K562 (cell line): ENCODE results near the gene GPR183. TPM values are rescaled to one million over a fixed set of nuclear protein-coding genes. Genes with fewer than 3 reads are reported as not detected.

Source experiments
- ATAC-seq: fragments of 200-7000 bp; cut with Tn5 transposase; 3 replicates; pipeline ENCODE4 v1.9.1; 2020; ENCODE audit warnings: moderate library complexity
- BruUV-seq: library from RNA; stranded (reverse); fragments of 400-500 nt; replicated peaks from 2 replicates; lab custom pipeline; 2021; lab: Mats Ljungman, UMichigan
- CTCF ChIA-PET: fragments of 300-600 bp; formaldehyde crosslinking; extraction: SDS; loops from one replicate; lab custom pipeline; 2021; ENCODE audit warnings: low intra/inter-chr PET ratio; lab: Yijun Ruan, JAX
- POLR2A ChIA-PET: fragments of 300-600, 350-650 bp; sonication (Branson Sonifier 250); formaldehyde crosslinking; extraction: SDS; loops from one replicate; lab custom pipeline; 2021; ENCODE audit warnings: antibody characterized with exemption, inconsistent platforms; lab: Yijun Ruan, JAX
- DNase-seq, 4 experiments: peaks; one replicate each; pipeline versions ENCODE4 v3.0.0 to v3.0.0-alpha.2; 2011 to 2018; ENCODE audit warnings: low spot score in 3 of 4, mixed read lengths in 3 of 4; ENCODE audit errors: extremely low read depth in 1 of 4
- FAIRE-seq: peaks from 2 replicates; lab custom pipeline; 2011; peaks lifted over from hg19 to GRCh38; lab: Jason Lieb, UNC
- H2AFZ ChIP-seq: 2 replicates; pipeline ENCODE4 v1.6.0; 2011; ENCODE audit warnings: low read depth, low read length, control low read depth, inconsistent platforms
- H3K27ac ChIP-seq: fragments of 200-600 bp; 3 replicates; pipeline ENCODE4 v1.8.0; 2011; ENCODE audit warnings: low read depth, mild to moderate bottlenecking, control low read depth, inconsistent platforms, low read length, moderate library complexity, mixed read lengths; ENCODE audit errors: extremely low read depth
- H3K27me3 ChIP-seq, 2 experiments: fragments of 300-600 bp in 1 of 2; 2 replicates in 1 of 2; 3 replicates in 1 of 2; pipeline versions ENCODE4 v1.6.0 to v1.8.0; 2011; ENCODE audit warnings: inconsistent platforms in 2 of 2, low read length in 2 of 2, mild to moderate bottlenecking in 1 of 2, mixed read lengths in 1 of 2, moderate library complexity in 1 of 2; ENCODE audit not compliant: control insufficient read depth in 2 of 2, insufficient read depth in 2 of 2
- H3K36me3 ChIP-seq: fragments of 300-600 bp; 3 replicates; pipeline ENCODE4 v1.8.0; 2011; ENCODE audit warnings: mild to moderate bottlenecking, low read length, inconsistent platforms; ENCODE audit not compliant: control insufficient read depth, insufficient read depth
- H3K4me1 ChIP-seq, 2 experiments: fragments of 200-600 bp in 1 of 2; replicated peaks in 1 of 2; 2 replicates in 1 of 2; 3 replicates in 1 of 2; pipeline versions ENCODE4 v1.5.1 to v1.8.0; 2011; ENCODE audit warnings: inconsistent platforms in 2 of 2, low read length in 2 of 2, mild to moderate bottlenecking in 1 of 2, mixed read lengths in 1 of 2, moderate library complexity in 1 of 2; ENCODE audit not compliant: control insufficient read depth in 2 of 2, insufficient read depth in 2 of 2
- H3K4me2 ChIP-seq: 2 replicates; pipeline ENCODE4 v1.6.1; 2011; ENCODE audit warnings: low read length, control low read depth, inconsistent platforms, mixed read lengths; ENCODE audit not compliant: insufficient read depth
- H3K4me3 ChIP-seq: fragments of 200-600 bp; sonication (generic), shearing (Covaris generic); 2 replicates; pipeline ENCODE4 v1.5.1; 2016; ENCODE audit warnings: control low read depth, inconsistent platforms
- H3K79me2 ChIP-seq: fragments of 200-600 bp; 3 replicates; pipeline ENCODE4 v1.8.0; 2011; ENCODE audit warnings: low read length, inconsistent platforms; ENCODE audit not compliant: control insufficient read depth, insufficient read depth
- H3K9ac ChIP-seq, 2 experiments: 2 replicates each; pipeline versions ENCODE4 v1.6.0 to v1.6.1; 2011; ENCODE audit warnings: low read depth in 2 of 2, low read length in 2 of 2, control low read depth in 1 of 2, inconsistent platforms in 1 of 2, mild to moderate bottlenecking in 1 of 2, mixed read lengths in 1 of 2; ENCODE audit not compliant: insufficient read depth in 1 of 2
- H3K9me1 ChIP-seq: one replicate; pipeline ENCODE4 v1.6.0; 2011; ENCODE audit warnings: inconsistent platforms, mild to moderate bottlenecking, low read length, moderate library complexity; ENCODE audit not compliant: control insufficient read depth, insufficient read depth
- H3K9me3 ChIP-seq: replicated peaks from 2 replicates; pipeline ENCODE4 v1.5.1; 2011; ENCODE audit warnings: low read depth, low read length, inconsistent platforms; ENCODE audit not compliant: control insufficient read depth, insufficient read depth
- H4K20me1 ChIP-seq: replicated peaks from 2 replicates; pipeline ENCODE4 v1.6.1; 2011; ENCODE audit warnings: low read length, inconsistent platforms, mixed read lengths; ENCODE audit not compliant: control insufficient read depth, insufficient read depth
- ARID1B ChIP-seq: fragments of 450-650 bp; IDR thresholded peaks from 2 replicates; pipeline ENCODE4 v1.6.1; 2016; ENCODE audit warnings: antibody characterized with exemption, mild to moderate bottlenecking, inconsistent platforms
- BCL6 ChIP-seq: fragments of 250-450 bp; sonication (Bioruptor Pico); IDR thresholded peaks from 2 replicates; pipeline ENCODE4 v1.4.0; 2020
- CBFA2T3 ChIP-seq: fragments of 450-650 bp; IDR thresholded peaks from 2 replicates; pipeline ENCODE4 v1.6.1; 2017
- FOXK1 ChIP-seq: sonication (generic); formaldehyde crosslinking; IDR thresholded peaks from 2 replicates; pipeline ENCODE4 v1.8.0; 2022; ENCODE audit warnings: missing genetic modification reagents, mild to moderate bottlenecking, borderline replicate concordance
- GATA2 ChIP-seq: sonication (generic); formaldehyde crosslinking; IDR thresholded peaks from 2 replicates; pipeline ENCODE4 v1.4.0; 2020; ENCODE audit warnings: mild to moderate bottlenecking, missing genetic modification reagents
- SIX5 ChIP-seq, 2 experiments: IDR thresholded peaks; 2 replicates each; pipeline ENCODE4 v1.6.1; 2011; ENCODE audit warnings: low read length in 2 of 2, borderline replicate concordance in 1 of 2, low read depth in 1 of 2, mild to moderate bottlenecking in 1 of 2, moderate library complexity in 1 of 2; ENCODE audit not compliant: insufficient read depth in 1 of 2
- SREBF1 ChIP-seq: fragments of 150-350 bp; IDR thresholded peaks from 2 replicates; pipeline ENCODE4 v1.6.1; 2014; ENCODE audit warnings: antibody characterized with exemption, low read depth, low read length, borderline replicate concordance
- SRSF1 ChIP-seq: fragments of 200-400 bp; formaldehyde crosslinking; IDR thresholded peaks from 2 replicates; pipeline ENCODE4 v1.6.1; 2017; ENCODE audit warnings: mild to moderate bottlenecking, low read depth, low read length, moderate library complexity
- XRCC4 ChIP-seq: IDR thresholded peaks from one replicate; pipeline ENCODE4 v1.6.1; 2011; ENCODE audit not compliant: insufficient read depth, insufficient read length; ENCODE audit errors: extremely low read depth
- ZBTB1 ChIP-seq: sonication (generic); formaldehyde crosslinking; IDR thresholded peaks from 2 replicates; pipeline ENCODE4 v1.8.1; 2023; ENCODE audit warnings: missing genetic modification reagents, low read depth, mild to moderate bottlenecking, borderline replicate concordance
- ZNF124 ChIP-seq: sonication (generic); formaldehyde crosslinking; IDR thresholded peaks from 2 replicates; pipeline ENCODE4 v1.8.1; 2022; ENCODE audit warnings: missing genetic modification reagents
- ZNF507 ChIP-seq: conservative IDR thresholded peaks from 2 replicates; pipeline ENCODE4 v1.6.1; 2017; ENCODE audit warnings: missing genetic modification characterization, missing compliant biosample characterization
- WGBS: fragments of 100-300 bp; shearing (Covaris generic); methylation state at CpG from one replicate; pipeline ENCODE4 v1.1.6; 2016; ENCODE audit warnings: low coverage, mixed read lengths; ENCODE audit not compliant: insufficient coverage; ENCODE audit errors: missing lambda C conversion rate; 5-methylcytosine and 5-hydroxymethylcytosine counted together
- in situ Hi-C: fragments of 300-500 bp; cut with MboI; formaldehyde crosslinking; loops from 4 replicates; pipeline ENCODE4 v1.15.0; 2018; ENCODE audit warnings: inconsistent platforms, mixed read lengths
- intact Hi-C: fragments of 100-400 bp; cut with micrococcal nuclease; formaldehyde crosslinking; loops from 2 replicates; pipeline ENCODE4 v1.14.2; 2022
- polyA plus RNA-seq, 8 experiments: library from polyadenylated mRNA; depleted of rRNA in 4 of 8; stranded (reverse) in 5 of 8; unstranded in 3 of 8; fragments of >200 nt; fragmentation: Nextera tagmentation in 2 of 8; fragmentation: Illumina TruSeq in 1 of 8; extraction: Ambion mirVana in 2 of 8; extraction: Trizol in 1 of 8; gene quantifications; 2 replicates each; pipeline versions ENCODE4 v1.2.1 to v1.2.3, GENCODE V29; 2011 to 2014; ENCODE audit warnings: inconsistent platforms in 1 of 8, missing spikeins in 1 of 8
- total RNA-seq, 7 experiments: library from RNA; depleted of rRNA in 6 of 7; stranded (reverse); fragments of >200 nt in 6 of 7; fragmentation: Illumina TruSeq in 2 of 7; extraction: Trizol in 2 of 7; gene quantifications; 2 replicates each; pipeline versions ENCODE4 v1.2.1 to v1.2.3, GENCODE V29; 2011 to 2021; ENCODE audit warnings: low replicate concordance in 1 of 7
- TF ChIP-seq, protein P1 (sequence below): fragments of 150-350 bp; IDR thresholded peaks from 2 replicates; pipeline ENCODE4 v1.6.1; 2014; ENCODE audit warnings: low read depth, mild to moderate bottlenecking, low read length, borderline replicate concordance
- TF ChIP-seq, protein P2 (sequence below), 2 experiments: fragments of 450-650 bp in 1 of 2; sonication (generic) in 1 of 2; formaldehyde crosslinking; conservative IDR thresholded peaks; 2 replicates each; pipeline versions ENCODE4 v1.4.0 to v1.8.1; 2020 to 2022; ENCODE audit warnings: mild to moderate bottlenecking in 1 of 2, missing genetic modification reagents in 1 of 2
- TF ChIP-seq, protein P3 (sequence below): fragments of 450-650 bp; IDR thresholded peaks from 2 replicates; pipeline ENCODE4 v1.6.1; 2018; ENCODE audit warnings: mild to moderate bottlenecking, low read depth; ENCODE audit not compliant: partially characterized antibody

Gene GPR183
- total and polyA plus RNA-seq, 9 of the 15 experiments (the other 6 are each of a cell fraction or from before 2014, with no cell fraction given): 1.3 to 10.2 (median 3.7) TPM

DNA sequence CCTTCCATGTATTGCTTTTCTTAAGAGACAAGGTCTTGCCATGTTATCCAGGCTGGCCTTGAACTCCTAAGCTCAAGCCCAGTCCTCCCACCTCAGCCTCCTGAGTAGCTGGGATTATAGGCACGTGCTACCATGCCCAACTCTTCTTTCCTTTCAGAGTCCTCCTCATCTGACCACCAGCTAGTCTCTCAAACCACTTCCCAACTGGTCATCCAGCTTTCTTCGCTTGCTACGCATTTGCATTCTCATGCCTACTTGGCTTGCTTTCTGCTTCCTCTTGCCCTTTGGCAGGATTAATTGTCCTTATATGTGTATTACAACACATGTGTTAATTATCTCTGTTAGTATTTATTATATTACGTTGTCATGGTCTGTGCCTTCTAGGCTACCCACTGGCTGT, 55.3 kb downstream of the GPR183 start (continued):
- TF ChIP-seq, protein P1, sequence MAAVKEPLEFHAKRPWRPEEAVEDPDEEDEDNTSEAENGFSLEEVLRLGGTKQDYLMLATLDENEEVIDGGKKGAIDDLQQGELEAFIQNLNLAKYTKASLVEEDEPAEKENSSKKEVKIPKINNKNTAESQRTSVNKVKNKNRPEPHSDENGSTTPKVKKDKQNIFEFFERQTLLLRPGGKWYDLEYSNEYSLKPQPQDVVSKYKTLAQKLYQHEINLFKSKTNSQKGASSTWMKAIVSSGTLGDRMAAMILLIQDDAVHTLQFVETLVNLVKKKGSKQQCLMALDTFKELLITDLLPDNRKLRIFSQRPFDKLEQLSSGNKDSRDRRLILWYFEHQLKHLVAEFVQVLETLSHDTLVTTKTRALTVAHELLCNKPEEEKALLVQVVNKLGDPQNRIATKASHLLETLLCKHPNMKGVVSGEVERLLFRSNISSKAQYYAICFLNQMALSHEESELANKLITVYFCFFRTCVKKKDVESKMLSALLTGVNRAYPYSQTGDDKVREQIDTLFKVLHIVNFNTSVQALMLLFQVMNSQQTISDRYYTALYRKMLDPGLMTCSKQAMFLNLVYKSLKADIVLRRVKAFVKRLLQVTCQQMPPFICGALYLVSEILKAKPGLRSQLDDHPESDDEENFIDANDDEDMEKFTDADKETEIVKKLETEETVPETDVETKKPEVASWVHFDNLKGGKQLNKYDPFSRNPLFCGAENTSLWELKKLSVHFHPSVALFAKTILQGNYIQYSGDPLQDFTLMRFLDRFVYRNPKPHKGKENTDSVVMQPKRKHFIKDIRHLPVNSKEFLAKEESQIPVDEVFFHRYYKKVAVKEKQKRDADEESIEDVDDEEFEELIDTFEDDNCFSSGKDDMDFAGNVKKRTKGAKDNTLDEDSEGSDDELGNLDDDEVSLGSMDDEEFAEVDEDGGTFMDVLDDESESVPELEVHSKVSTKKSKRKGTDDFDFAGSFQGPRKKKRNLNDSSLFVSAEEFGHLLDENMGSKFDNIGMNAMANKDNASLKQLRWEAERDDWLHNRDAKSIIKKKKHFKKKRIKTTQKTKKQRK: no peak
- no peak for TF ChIP-seq FOXK1 (CRISPR knock-in tag)
- no peak for TF ChIP-seq ZNF507
- TF ChIP-seq, protein P2, sequence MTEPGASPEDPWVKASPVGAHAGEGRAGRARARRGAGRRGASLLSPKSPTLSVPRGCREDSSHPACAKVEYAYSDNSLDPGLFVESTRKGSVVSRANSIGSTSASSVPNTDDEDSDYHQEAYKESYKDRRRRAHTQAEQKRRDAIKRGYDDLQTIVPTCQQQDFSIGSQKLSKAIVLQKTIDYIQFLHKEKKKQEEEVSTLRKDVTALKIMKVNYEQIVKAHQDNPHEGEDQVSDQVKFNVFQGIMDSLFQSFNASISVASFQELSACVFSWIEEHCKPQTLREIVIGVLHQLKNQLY (CRISPR knock-in tag; conservative IDR thresholded peaks at IDR 0.05): no peak

GRCh38 chr13:99250982-99251825, 56.0 kb downstream of the GPR183 start:
- no peak for DNase-seq
- no peak overlapping the region for H2AFZ ChIP-seq
- peaks cover 28% of the 10 kb centered on the region; the same call in 2 of the 3 replicates for H3K36me3 ChIP-seq
- no peaks in the 10 kb centered on the region for H4K20me1 ChIP-seq
- ChIA-PET CTCF (no interaction called here), POLR2A (interaction anchor here (0.5 kb wide), 1 partner anchor 87 kb away, joined by 3 read pairs; no protein-coding TSS in a partner anchor)
- in situ Hi-C loops: no loop called here
- H3K27me3 ChIP-seq: no peaks in the 10 kb centered on the region
- BruUV-seq: no TSS peak
- no peak overlapping the region for H3K4me2 ChIP-seq
- WGBS: 68% methylated on average over 4 of the region's 5 CpGs
- no peak overlapping the region for H3K9ac ChIP-seq
- no peaks in the 10 kb centered on the region for H3K79me2 ChIP-seq
- H3K27ac ChIP-seq: no peak overlapping the region
- no peak for ATAC-seq
- FAIRE-seq: no peak
- intact Hi-C loops: no loop called here
- no peaks in the 10 kb centered on the region for H3K9me1 ChIP-seq
- H3K4me1 ChIP-seq: no peaks in the 10 kb centered on the region
- no peak overlapping the region for H3K4me3 ChIP-seq
- no peaks in the 10 kb centered on the region for H3K9me3 ChIP-seq
- no peak for TF ChIP-seq SIX5 (IDR thresholded peaks at IDR 0.05; ENCODE audit: borderline replicate concordance in 1 of 2, insufficient read depth in 1 of 2, low read depth in 1 of 2, low read length in 2 of 2)
- TF ChIP-seq XRCC4: no peak
- TF ChIP-seq SREBF1: no peak
- TF ChIP-seq GATA2 (CRISPR knock-in tag): no peak
- TF ChIP-seq SRSF1: no peak
- no peak for TF ChIP-seq ZNF124
- TF ChIP-seq ZBTB1: no peak
- TF ChIP-seq CBFA2T3: no peak
- TF ChIP-seq, protein P3, sequence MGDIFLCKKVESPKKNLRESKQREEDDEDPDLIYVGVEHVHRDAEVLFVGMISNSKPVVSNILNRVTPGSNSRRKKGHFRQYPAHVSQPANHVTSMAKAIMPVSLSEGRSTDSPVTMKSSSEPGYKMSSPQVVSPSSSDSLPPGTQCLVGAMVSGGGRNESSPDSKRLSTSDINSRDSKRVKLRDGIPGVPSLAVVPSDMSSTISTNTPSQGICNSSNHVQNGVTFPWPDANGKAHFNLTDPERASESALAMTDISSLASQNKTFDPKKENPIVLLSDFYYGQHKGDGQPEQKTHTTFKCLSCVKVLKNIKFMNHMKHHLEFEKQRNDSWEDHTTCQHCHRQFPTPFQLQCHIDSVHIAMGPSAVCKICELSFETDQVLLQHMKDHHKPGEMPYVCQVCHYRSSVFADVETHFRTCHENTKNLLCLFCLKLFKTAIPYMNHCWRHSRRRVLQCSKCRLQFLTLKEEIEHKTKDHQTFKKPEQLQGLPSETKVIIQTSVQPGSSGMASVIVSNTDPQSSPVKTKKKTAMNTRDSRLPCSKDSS: no peak
- TF ChIP-seq BCL6 (CRISPR knock-in tag): no peak
- TF ChIP-seq ARID1B: no peak
